ENCODE results near the gene MACROD2.

DNA sequence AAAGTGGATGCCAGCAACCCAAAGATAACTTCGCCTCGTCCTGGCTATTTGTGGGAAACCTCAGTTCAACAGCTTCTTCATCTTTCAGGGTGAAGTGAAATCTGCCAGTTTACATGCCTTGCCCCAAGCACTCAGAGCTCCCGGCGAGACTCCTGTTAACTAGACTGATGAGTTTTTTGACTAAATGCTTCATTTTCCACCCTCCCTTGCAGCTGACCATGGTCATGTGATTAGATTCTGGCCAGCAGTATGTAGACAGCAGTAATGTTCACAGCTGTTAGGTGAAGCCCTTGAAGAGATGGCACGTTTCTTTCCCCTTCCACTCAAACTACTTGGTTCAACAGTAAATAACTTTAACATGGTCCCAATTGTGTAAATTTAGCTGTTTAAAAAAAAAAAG lies 1060.9 kb downstream of the MACROD2 start:
- TF ChIP-seq, protein P1, sequence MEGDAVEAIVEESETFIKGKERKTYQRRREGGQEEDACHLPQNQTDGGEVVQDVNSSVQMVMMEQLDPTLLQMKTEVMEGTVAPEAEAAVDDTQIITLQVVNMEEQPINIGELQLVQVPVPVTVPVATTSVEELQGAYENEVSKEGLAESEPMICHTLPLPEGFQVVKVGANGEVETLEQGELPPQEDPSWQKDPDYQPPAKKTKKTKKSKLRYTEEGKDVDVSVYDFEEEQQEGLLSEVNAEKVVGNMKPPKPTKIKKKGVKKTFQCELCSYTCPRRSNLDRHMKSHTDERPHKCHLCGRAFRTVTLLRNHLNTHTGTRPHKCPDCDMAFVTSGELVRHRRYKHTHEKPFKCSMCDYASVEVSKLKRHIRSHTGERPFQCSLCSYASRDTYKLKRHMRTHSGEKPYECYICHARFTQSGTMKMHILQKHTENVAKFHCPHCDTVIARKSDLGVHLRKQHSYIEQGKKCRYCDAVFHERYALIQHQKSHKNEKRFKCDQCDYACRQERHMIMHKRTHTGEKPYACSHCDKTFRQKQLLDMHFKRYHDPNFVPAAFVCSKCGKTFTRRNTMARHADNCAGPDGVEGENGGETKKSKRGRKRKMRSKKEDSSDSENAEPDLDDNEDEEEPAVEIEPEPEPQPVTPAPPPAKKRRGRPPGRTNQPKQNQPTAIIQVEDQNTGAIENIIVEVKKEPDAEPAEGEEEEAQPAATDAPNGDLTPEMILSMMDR (optimal IDR thresholded peaks at IDR 0.05 in 1 of 3, IDR thresholded peaks at IDR 0.05 in 1 of 3, conservative IDR thresholded peaks at IDR 0.05 in 1 of 3; ENCODE audit: extremely low read depth in 1 of 3, insufficient read depth in 2 of 3, low read length in 3 of 3), result no peak
- no peak for TF ChIP-seq EZH2 (IDR thresholded peaks at IDR 0.05; ENCODE audit: low read length)
